ENCODE results near the gene CCNL2. TPM values are rescaled to one million over a fixed set of nuclear protein-coding genes. Genes with fewer than 3 reads are reported as not detected.

The CCNL2 gene
- total and polyA plus RNA-seq, 12 donors: 53.4 to 893 (median 168) TPM

DNA sequence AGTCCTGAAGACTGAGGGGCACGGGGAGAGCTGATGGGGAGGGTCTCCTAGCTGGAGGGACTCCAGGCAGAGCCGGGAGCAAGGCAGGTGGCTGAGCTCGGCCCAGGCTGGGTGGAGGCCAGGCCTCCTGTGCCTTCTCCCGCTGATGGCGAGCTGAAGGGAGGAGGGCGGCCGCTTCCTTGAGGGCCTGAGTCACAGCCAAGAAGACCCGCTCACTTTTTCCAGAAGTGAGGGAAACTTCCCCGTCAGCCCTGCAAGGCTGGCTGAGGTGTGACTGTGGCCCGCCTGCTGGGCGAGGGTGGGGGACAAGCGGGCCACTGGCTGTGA, 34.6 kb upstream of the CCNL2 start:
- Histone ChIP-seq H3K36me3 (replicated peaks in 1 of 2) (no peaks in the 10 kb centered on the region), H3K27me3 (no peaks in the 10 kb centered on the region), H3K4me1 (replicated peaks in 1 of 2) (peaks cover 30 to 42% of the 10 kb centered on the region in 2 donors), H3K4me3 (no peak overlapping the region), H3K27ac (peak overlapping the region in 3 of 5 donors; percentile 16 to 80 (median 77)), H3K9me3 (replicated peaks in 1 of 3) (no peaks in the 10 kb centered on the region)
- 43 to 57% (median 53%) methylated on average over 7 to 12 of the region's 12 CpGs; no CpG with 5 or more reads in 1 of the 4 donors for WGBS, 4 donors
- TF ChIP-seq POLR2A (IDR thresholded peaks at IDR 0.05) (no peak), CTCF (IDR thresholded peaks at IDR 0.05) (no peak)
- DNase-seq: no peak
- intact Hi-C loops (cut with DNase I): no loop called here

DNA sequence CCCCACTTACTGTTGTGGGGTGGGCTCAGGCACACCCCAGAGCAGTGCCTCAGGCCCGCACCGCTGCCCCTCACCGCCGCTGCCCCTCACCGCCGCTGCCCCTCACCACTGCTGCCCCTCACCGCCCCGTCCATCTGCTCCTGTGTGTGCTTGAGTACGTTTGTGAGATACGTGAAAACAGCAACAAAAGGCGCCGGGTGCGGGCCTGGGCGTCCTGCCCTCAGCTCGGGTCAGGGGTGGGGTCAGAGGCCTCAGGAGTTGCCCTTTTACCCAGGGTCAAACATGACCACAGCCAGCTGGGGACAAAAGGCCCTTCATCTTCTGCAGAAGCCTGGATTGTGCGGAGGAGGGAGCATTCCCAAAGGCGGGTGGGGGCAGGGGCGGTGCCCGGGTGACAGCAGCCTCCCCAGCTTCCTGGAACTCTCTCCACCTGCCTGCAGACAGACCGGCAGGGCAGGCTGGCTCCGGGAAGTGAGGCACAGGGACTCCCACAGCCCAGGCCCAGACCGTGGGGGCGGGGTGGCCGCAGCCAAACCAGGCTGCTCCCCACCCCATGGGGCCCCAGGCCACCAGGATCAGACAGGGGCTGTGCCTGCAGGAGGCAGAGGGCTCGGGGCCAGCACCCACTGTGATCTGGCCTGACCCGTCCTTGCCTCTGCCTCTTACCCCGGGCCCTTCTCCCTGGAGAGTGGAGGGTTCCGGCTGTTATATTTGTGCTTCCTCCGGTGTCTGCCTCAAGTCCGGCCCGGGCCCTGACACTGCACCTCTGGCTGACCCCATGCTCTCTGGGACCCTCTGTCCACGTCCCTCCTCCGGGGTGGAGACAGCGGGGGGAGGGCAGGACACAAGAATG, 34.0 kb upstream of the CCNL2 start:
- TF ChIP-seq CTCF (IDR thresholded peaks at IDR 0.05) (no peak), POLR2A (IDR thresholded peaks at IDR 0.05) (no peak)
- Histone ChIP-seq H3K36me3 (replicated peaks in 1 of 2) (no peaks in the 10 kb centered on the region), H3K9me3 (replicated peaks in 1 of 3) (no peaks in the 10 kb centered on the region), H3K27me3 (no peaks in the 10 kb centered on the region), H3K27ac (peak overlapping the region in 3 of 5 donors; percentile 16 to 80 (median 77)), H3K4me1 (replicated peaks in 1 of 2) (peaks cover 30 to 42% of the 10 kb centered on the region in 2 donors), H3K4me3 (no peak overlapping the region)
- WGBS, 4 donors: 60 to 83% (median 65%) methylated on average over 11 to 34 of the region's 34 CpGs
- intact Hi-C loops (cut with DNase I): no loop called here
- DNase-seq: peak in 5 of 7 donors; percentile 39 to 68 (median 44)

- intact Hi-C loops (cut with DNase I): no loop called here
- H3K4me3 ChIP-seq: no peak overlapping the region
- no peaks in the 10 kb centered on the region for H3K9me3 ChIP-seq (replicated peaks in 1 of 3)
- WGBS, 4 donors: 70 to 79% (median 76%) methylated on average over 10 to 28 of the region's 28 CpGs
- TF ChIP-seq POLR2A (IDR thresholded peaks at IDR 0.05) (no peak), CTCF (IDR thresholded peaks at IDR 0.05) (no peak)
- DNase-seq: peak in 1 of 7 donors; percentile 19
- H3K27me3 ChIP-seq: no peaks in the 10 kb centered on the region
- no peaks in the 10 kb centered on the region for H3K36me3 ChIP-seq (replicated peaks in 1 of 2)
- H3K27ac ChIP-seq: peak overlapping the region in 4 of 5 donors; percentile 26 to 80 (median 57)
- peaks cover 30 to 42% of the 10 kb centered on the region in 2 donors for H3K4me1 ChIP-seq (replicated peaks in 1 of 2)
These were observed 33.3 kb upstream of the CCNL2 start for GRCh38 chr1:1432274-1432950.

- peak in 1 of 7 donors; percentile 33 for DNase-seq
- Histone ChIP-seq H3K36me3 (replicated peaks in 1 of 2) (no peaks in the 10 kb centered on the region), H3K27me3 (no peaks in the 10 kb centered on the region), H3K4me1 (replicated peaks in 1 of 2) (peaks cover 30 to 42% of the 10 kb centered on the region in 2 donors), H3K4me3 (no peak overlapping the region), H3K9me3 (replicated peaks in 1 of 3) (no peaks in the 10 kb centered on the region), H3K27ac (peak overlapping the region in 4 of 5 donors; percentile 26 to 80 (median 57))
- TF ChIP-seq POLR2A (IDR thresholded peaks at IDR 0.05) (no peak), CTCF (IDR thresholded peaks at IDR 0.05) (no peak)
- 52 to 64% (median 59%) methylated on average over 4 to 5 of the region's 5 CpGs; no CpG with 5 or more reads in 1 of the 4 donors for WGBS, 4 donors
- intact Hi-C loops (cut with DNase I): no loop called here
These were observed 32.7 kb upstream of the CCNL2 start for GRCh38 chr1:1431845-1432273.

Data from adrenal gland (tissue), 12 donors.